SK-N-SH (cell line): Measurements from ENCODE around the gene NPFFR1. TPM values are rescaled to one million over a fixed set of nuclear protein-coding genes. Genes with fewer than 3 reads are reported as not detected.

ENCODE experiments used
- CTCF ChIA-PET: fragments of 300-600, 350-600 bp; formaldehyde crosslinking; extraction: SDS; loops from one replicate; lab custom pipeline; 2021; lab: Yijun Ruan, JAX
- POLR2A ChIA-PET: fragments of 350-600 bp; sonication (Branson Sonifier 250); formaldehyde crosslinking; extraction: SDS; loops from one replicate; lab custom pipeline; 2020; ENCODE audit warnings: antibody characterized with exemption, inconsistent platforms; lab: Yijun Ruan, JAX
- DNase-seq: peaks from one replicate; pipeline ENCODE4 v3.0.0; 2012
- H2AFZ ChIP-seq: fragments of 200-600 bp; sonication (generic); 2 replicates; pipeline ENCODE4 v1.8.1; 2016; ENCODE audit warnings: antibody characterized with exemption, mild to moderate bottlenecking, low read depth
- H3F3A ChIP-seq: fragments of 200-600 bp; sonication (generic); replicated peaks from 2 replicates; pipeline ENCODE3; 2016; ENCODE audit warnings: antibody characterized with exemption, mild to moderate bottlenecking; ENCODE audit not compliant: insufficient read depth
- H3K27ac ChIP-seq, 2 experiments: fragments of 200-500 bp in 1 of 2; fragments of 200-600 bp in 1 of 2; sonication (Bioruptor generic) in 1 of 2; sonication (generic), shearing (Covaris generic) in 1 of 2; 2 replicates each; pipeline versions ENCODE4 v1.5.1 to v1.6.1; 2014 to 2016; ENCODE audit warnings: low read depth in 2 of 2, inconsistent platforms in 1 of 2, low read length in 1 of 2, mild to moderate bottlenecking in 1 of 2, mixed read lengths in 1 of 2
- H3K27me3 ChIP-seq: fragments of 200-600 bp; sonication (generic), shearing (Covaris generic); 2 replicates; pipeline ENCODE4 v1.6.1; 2016; ENCODE audit warnings: mixed run types; ENCODE audit not compliant: insufficient read depth
- H3K36me3 ChIP-seq, 2 experiments: fragments of 200-500 bp in 1 of 2; fragments of 200-600 bp in 1 of 2; sonication (Bioruptor generic) in 1 of 2; sonication (generic) in 1 of 2; replicated peaks in 1 of 2; 2 replicates each; pipeline versions ENCODE3 to v1.5.1; 2014 to 2016; ENCODE audit warnings: low read length in 1 of 2, mild to moderate bottlenecking in 1 of 2; ENCODE audit not compliant: insufficient read depth in 2 of 2, control insufficient read depth in 1 of 2
- H3K4me1 ChIP-seq, 2 experiments: fragments of 200-500 bp in 1 of 2; fragments of 200-600 bp in 1 of 2; sonication (Bioruptor generic) in 1 of 2; sonication (generic), shearing (Covaris generic) in 1 of 2; 2 replicates each; pipeline versions ENCODE4 v1.5.1 to v1.6.1; 2014 to 2016; ENCODE audit warnings: low read depth in 1 of 2, low read length in 1 of 2, mixed run types in 1 of 2; ENCODE audit not compliant: insufficient read depth in 2 of 2, control insufficient read depth in 1 of 2
- H3K4me2 ChIP-seq: fragments of 200-600 bp; sonication (generic), shearing (Covaris generic); 2 replicates; pipeline ENCODE4 v1.6.1; 2017; ENCODE audit warnings: mixed run types
- H3K4me3 ChIP-seq, 2 experiments: fragments of 200-500 bp in 1 of 2; fragments of 200-600 bp in 1 of 2; sonication (Bioruptor generic) in 1 of 2; sonication (generic), shearing (Covaris generic) in 1 of 2; 2 replicates each; pipeline versions ENCODE4 v1.5.1 to v1.8.1; 2014 to 2016; ENCODE audit warnings: low read depth in 2 of 2, inconsistent platforms in 1 of 2, low read length in 1 of 2, mild to moderate bottlenecking in 1 of 2, mixed read lengths in 1 of 2, moderate library complexity in 1 of 2
- H3K79me2 ChIP-seq: fragments of 200-600 bp; sonication (generic); 2 replicates; pipeline ENCODE4 v1.8.1; 2017; ENCODE audit warnings: mild to moderate bottlenecking; ENCODE audit not compliant: insufficient read depth
- H3K9ac ChIP-seq: fragments of 200-600 bp; sonication (generic); 2 replicates; pipeline ENCODE4 v1.6.1; 2017; ENCODE audit warnings: mixed run types
- H3K9me2 ChIP-seq: fragments of 200-600 bp; sonication (generic); 2 replicates; pipeline ENCODE4 v1.6.1; 2017; ENCODE audit warnings: mixed run types
- H3K9me3 ChIP-seq: fragments of 200-600 bp; sonication (generic); 2 replicates; pipeline ENCODE4 v1.6.1; 2017; ENCODE audit warnings: mixed run types, mild to moderate bottlenecking, moderate library complexity
- H4K20me1 ChIP-seq: fragments of 200-600 bp; sonication (generic); 2 replicates; pipeline ENCODE4 v1.6.1; 2017; ENCODE audit warnings: mild to moderate bottlenecking, mixed run types; ENCODE audit not compliant: insufficient read depth
- CHD2 ChIP-seq: fragments of 150-350 bp; IDR thresholded peaks from 2 replicates; pipeline ENCODE4 v1.6.1; 2018; ENCODE audit warnings: low read length; ENCODE audit not compliant: partially characterized antibody
- CTCF ChIP-seq: fragments of 200-600 bp; sonication (generic); IDR thresholded peaks from 2 replicates; pipeline ENCODE4 v1.6.1; 2017; ENCODE audit warnings: antibody characterized with exemption, mild to moderate bottlenecking, moderate library complexity
- ELF1 ChIP-seq: IDR thresholded peaks from 2 replicates; pipeline ENCODE4 v1.4.0; 2012
- EP300 ChIP-seq, 2 experiments: IDR thresholded peaks; 2 replicates each; pipeline versions ENCODE4 v1.4.0 to v1.6.1; 2012; ENCODE audit warnings: borderline replicate concordance in 1 of 2, low read depth in 1 of 2, low read length in 1 of 2
- FOXJ3 ChIP-seq: sonication (generic); formaldehyde crosslinking; IDR thresholded peaks from 2 replicates; pipeline ENCODE4 v1.5.1; 2020; ENCODE audit warnings: mild to moderate bottlenecking, missing genetic modification reagents
- FOXM1 ChIP-seq: IDR thresholded peaks from 2 replicates; pipeline ENCODE4 v1.4.0; 2012; ENCODE audit warnings: low read depth, mild to moderate bottlenecking
- GABPA ChIP-seq: IDR thresholded peaks from 2 replicates; pipeline ENCODE4 v1.4.0; 2012; ENCODE audit warnings: low read depth, mild to moderate bottlenecking
- GATA2 ChIP-seq: sonication (generic); formaldehyde crosslinking; IDR thresholded peaks from 2 replicates; pipeline ENCODE4 v1.5.0; 2020; ENCODE audit warnings: mild to moderate bottlenecking, missing genetic modification reagents
- PBX3 ChIP-seq: IDR thresholded peaks from 2 replicates; pipeline ENCODE4; 2012
- POLR2AphosphoS5 ChIP-seq: IDR thresholded peaks from 2 replicates; pipeline ENCODE4 v1.6.1; 2012; ENCODE audit warnings: low read depth, low read length
- RFX5 ChIP-seq: IDR thresholded peaks from 2 replicates; pipeline ENCODE4 v1.6.1; 2012; ENCODE audit warnings: mild to moderate bottlenecking, improper control_type of control experiment, low read length
- RXRA ChIP-seq: IDR thresholded peaks from 2 replicates; pipeline ENCODE4 v1.4.0; 2012; ENCODE audit warnings: low read depth, mild to moderate bottlenecking, borderline replicate concordance
- SIN3A ChIP-seq: IDR thresholded peaks from 2 replicates; pipeline ENCODE4 v1.6.1; 2012; ENCODE audit warnings: low read depth, mild to moderate bottlenecking, low read length, moderate library complexity, borderline replicate concordance
- SMC3 ChIP-seq: IDR thresholded peaks from 2 replicates; pipeline ENCODE4 v1.6.1; 2012; ENCODE audit warnings: low read depth, low read length, improper control_type of control experiment
- TAF1 ChIP-seq: IDR thresholded peaks from 2 replicates; pipeline ENCODE4 v1.6.1; 2012; ENCODE audit warnings: low read depth, mild to moderate bottlenecking, low read length, moderate library complexity, borderline replicate concordance
- TCF12 ChIP-seq: IDR thresholded peaks from 2 replicates; pipeline ENCODE4 v1.4.0; 2012
- YY1 ChIP-seq: IDR thresholded peaks from 2 replicates; pipeline ENCODE4 v1.4.0; 2012; ENCODE audit warnings: low read depth, mild to moderate bottlenecking
- WGBS: methylation state at CpG from one replicate; pipeline ENCODE4 v1.1.6; 2017; ENCODE audit warnings: low lambda C conversion rate; 5-methylcytosine and 5-hydroxymethylcytosine counted together
- polyA plus RNA-seq, 3 experiments: library from polyadenylated mRNA; depleted of rRNA; stranded (reverse); fragments of >200 nt; gene quantifications; 2 replicates each; pipeline ENCODE4 v1.2.3, GENCODE V29; 2012
- TF ChIP-seq, protein P1 (sequence below): fragments of 150-350 bp; IDR thresholded peaks from 2 replicates; pipeline ENCODE4 v1.6.1; 2016; ENCODE audit warnings: mild to moderate bottlenecking, low read depth, low read length
- TF ChIP-seq, protein P2 (sequence below): fragments of 150-350 bp; IDR thresholded peaks from 2 replicates; pipeline ENCODE4 v1.6.1; 2017; ENCODE audit warnings: antibody characterized with exemption, low read length, low read depth, borderline replicate concordance
- TF ChIP-seq, protein P3 (sequence below): IDR thresholded peaks from 2 replicates; pipeline ENCODE4 v1.4.0; 2012; ENCODE audit warnings: low read depth

The NPFFR1 gene
- polyA plus RNA-seq, 1 of the 3 experiments (the other 2 are of a cell fraction), result not detected

DNA sequence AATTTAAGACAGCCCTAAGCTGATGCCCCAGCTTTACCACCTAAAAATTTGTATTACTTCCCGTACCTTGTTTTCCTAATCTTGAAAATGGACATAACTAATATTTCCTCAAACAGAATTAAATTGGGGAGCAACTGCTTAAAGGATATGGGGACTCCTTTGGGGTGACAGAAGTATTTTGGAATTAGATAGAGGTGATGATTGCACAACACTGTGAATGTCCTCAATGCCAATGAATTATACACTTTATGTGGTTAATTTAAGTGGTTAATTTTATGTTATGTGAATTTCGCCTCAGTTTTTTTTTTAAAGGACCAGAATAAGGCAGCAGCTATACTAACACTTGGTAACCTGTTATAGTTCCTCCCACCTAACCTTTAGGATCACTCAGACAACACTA, 19.9 kb upstream of the NPFFR1 start:
- no peaks in the 10 kb centered on the region for H3K9me3 ChIP-seq
- H3K79me2 ChIP-seq, result no peaks in the 10 kb centered on the region
- DNase-seq, result no peak
- H3K36me3 ChIP-seq, result no peaks in the 10 kb centered on the region
- no peak overlapping the region for H3K4me2 ChIP-seq
- 81% methylated on average over 2 of the region's 2 CpGs for WGBS
- ChIA-PET POLR2A (no interaction called here), CTCF (no interaction called here)
- H4K20me1 ChIP-seq, result no peaks in the 10 kb centered on the region
- no peak overlapping the region for H3K27ac ChIP-seq
- no peak overlapping the region for H3K4me3 ChIP-seq
- H3K27me3 ChIP-seq, result no peaks in the 10 kb centered on the region
- no peaks in the 10 kb centered on the region for H3F3A ChIP-seq
- TF ChIP-seq ELF1 (no peak), EP300 (IDR thresholded peaks at IDR 0.05; ENCODE audit: borderline replicate concordance in 1 of 2, low read depth in 1 of 2, low read length in 1 of 2) (no peak), FOXM1 (no peak), TAF1 (no peak), POLR2AphosphoS5 (no peak), RXRA (no peak), YY1 (no peak), TCF12 (no peak), CHD2 (no peak)
- TF ChIP-seq, protein P1, sequence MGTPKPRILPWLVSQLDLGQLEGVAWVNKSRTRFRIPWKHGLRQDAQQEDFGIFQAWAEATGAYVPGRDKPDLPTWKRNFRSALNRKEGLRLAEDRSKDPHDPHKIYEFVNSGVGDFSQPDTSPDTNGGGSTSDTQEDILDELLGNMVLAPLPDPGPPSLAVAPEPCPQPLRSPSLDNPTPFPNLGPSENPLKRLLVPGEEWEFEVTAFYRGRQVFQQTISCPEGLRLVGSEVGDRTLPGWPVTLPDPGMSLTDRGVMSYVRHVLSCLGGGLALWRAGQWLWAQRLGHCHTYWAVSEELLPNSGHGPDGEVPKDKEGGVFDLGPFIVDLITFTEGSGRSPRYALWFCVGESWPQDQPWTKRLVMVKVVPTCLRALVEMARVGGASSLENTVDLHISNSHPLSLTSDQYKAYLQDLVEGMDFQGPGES, result no peak
- TF ChIP-seq, protein P2, sequence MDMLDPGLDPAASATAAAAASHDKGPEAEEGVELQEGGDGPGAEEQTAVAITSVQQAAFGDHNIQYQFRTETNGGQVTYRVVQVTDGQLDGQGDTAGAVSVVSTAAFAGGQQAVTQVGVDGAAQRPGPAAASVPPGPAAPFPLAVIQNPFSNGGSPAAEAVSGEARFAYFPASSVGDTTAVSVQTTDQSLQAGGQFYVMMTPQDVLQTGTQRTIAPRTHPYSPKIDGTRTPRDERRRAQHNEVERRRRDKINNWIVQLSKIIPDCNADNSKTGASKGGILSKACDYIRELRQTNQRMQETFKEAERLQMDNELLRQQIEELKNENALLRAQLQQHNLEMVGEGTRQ, result no peak
- TF ChIP-seq, all 33 proteins: peak for 0
- Histone ChIP-seq H3K4me1 (no peaks in the 10 kb centered on the region), H3K9ac (no peak overlapping the region), H2AFZ (no peak overlapping the region), H3K9me2 (no peaks in the 10 kb centered on the region)

DNA sequence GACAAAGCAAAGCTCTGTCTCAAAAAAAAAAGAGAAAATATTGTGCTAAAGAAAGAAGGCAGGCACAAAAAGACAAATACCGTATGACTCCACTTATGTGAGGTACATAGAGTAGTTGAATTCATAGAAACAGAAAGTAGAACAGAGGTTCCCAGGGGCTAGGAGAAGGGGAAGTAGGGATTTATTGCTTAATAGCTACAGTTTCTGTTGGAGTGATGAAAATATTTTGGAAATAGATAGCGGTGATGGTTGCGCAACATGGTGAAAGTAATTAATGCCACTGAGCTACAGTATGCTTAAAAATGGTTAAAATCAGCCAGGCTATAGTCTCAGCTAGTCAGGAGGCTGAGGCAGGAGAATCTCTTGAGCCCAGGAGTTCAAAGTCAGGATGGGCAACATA, 18.5 kb upstream of the NPFFR1 start:
- WGBS, result 94% methylated on average over 3 of the region's 3 CpGs
- CTCF ChIA-PET, result interaction anchor here (0.8 to 2.2 kb wide), 2 partner anchors 18 to 62 kb away, joined by 3 to 7 read pairs; no protein-coding TSS in a partner anchor

More for the DNA sequence above, 18.5 kb upstream of the NPFFR1 start:
- Histone ChIP-seq H2AFZ (no peak overlapping the region), H3K4me1 (peaks cover 0 to under 1% of the 10 kb centered on the region in 2 experiments; a peak in 1 of 4 replicates), H3K9me3 (no peaks in the 10 kb centered on the region), H3K9me2 (no peaks in the 10 kb centered on the region), H3K4me3 (no peak overlapping the region), H3K9ac (no peak overlapping the region), H3K36me3 (no peaks in the 10 kb centered on the region), H3K4me2 (no peak overlapping the region), H3K27me3 (no peaks in the 10 kb centered on the region), H3F3A (no peaks in the 10 kb centered on the region), H4K20me1 (no peaks in the 10 kb centered on the region), H3K27ac (no peak overlapping the region), H3K79me2 (no peaks in the 10 kb centered on the region)
- POLR2A ChIA-PET, result no interaction called here
- DNase-seq, result no peak
- TF ChIP-seq SIN3A (no peak), POLR2AphosphoS5 (no peak), RFX5 (no peak), TAF1 (no peak), CTCF (no peak), GABPA (no peak), CHD2 (no peak), PBX3 (no peak), GATA2 (CRISPR knock-in tag) (no peak), FOXJ3 (CRISPR knock-in tag) (no peak), SMC3 (no peak), ELF1 (no peak), FOXM1 (no peak)
- TF ChIP-seq, protein P3, sequence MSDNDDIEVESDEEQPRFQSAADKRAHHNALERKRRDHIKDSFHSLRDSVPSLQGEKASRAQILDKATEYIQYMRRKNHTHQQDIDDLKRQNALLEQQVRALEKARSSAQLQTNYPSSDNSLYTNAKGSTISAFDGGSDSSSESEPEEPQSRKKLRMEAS, result no peak
- TF ChIP-seq, protein P1, result no peak
